C4-2B (cell line): ENCODE results near the gene ACAD11.

ENCODE experiments used
- CTCF ChIP-seq: fragments of 450-650 bp; conservative IDR thresholded peaks from 2 replicates; pipeline ENCODE4 v1.5.1; 2017; ENCODE audit warnings: mild to moderate bottlenecking
- ZFX ChIP-seq: fragments of 450-650 bp; IDR thresholded peaks from 2 replicates; pipeline ENCODE4 v1.6.1; 2017

- TF ChIP-seq CTCF (no peak), ZFX (no peak)
Observed at GRCh38 chr3:132549169-132549568, 110.4 kb downstream of the ACAD11 start.
